ENCODE data around the gene EPB41L1.

DNA sequence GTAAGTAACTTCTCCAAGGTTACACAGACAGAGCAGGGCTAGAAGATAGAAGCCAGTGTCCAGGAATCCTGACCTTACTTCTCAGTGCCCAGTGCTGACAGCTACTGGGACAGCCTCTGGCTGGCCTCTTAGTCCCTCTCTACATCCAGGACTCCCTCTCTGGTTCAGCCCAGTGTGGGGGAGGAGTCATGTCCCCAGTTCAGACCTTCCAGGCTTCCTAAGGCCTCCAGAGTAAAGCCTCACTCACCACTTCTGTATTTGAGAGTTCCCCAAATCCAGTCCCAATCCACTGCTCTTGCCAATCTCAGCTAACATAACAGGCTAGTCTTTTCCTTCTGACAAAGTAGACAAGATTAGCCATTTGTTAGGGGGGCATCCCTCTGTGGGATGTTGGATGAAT lies 36.9 kb upstream of the EPB41L1 start:
- TF ChIP-seq, protein P1, sequence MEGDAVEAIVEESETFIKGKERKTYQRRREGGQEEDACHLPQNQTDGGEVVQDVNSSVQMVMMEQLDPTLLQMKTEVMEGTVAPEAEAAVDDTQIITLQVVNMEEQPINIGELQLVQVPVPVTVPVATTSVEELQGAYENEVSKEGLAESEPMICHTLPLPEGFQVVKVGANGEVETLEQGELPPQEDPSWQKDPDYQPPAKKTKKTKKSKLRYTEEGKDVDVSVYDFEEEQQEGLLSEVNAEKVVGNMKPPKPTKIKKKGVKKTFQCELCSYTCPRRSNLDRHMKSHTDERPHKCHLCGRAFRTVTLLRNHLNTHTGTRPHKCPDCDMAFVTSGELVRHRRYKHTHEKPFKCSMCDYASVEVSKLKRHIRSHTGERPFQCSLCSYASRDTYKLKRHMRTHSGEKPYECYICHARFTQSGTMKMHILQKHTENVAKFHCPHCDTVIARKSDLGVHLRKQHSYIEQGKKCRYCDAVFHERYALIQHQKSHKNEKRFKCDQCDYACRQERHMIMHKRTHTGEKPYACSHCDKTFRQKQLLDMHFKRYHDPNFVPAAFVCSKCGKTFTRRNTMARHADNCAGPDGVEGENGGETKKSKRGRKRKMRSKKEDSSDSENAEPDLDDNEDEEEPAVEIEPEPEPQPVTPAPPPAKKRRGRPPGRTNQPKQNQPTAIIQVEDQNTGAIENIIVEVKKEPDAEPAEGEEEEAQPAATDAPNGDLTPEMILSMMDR (conservative IDR thresholded peaks at IDR 0.05): no peak
- no peak for TF ChIP-seq EZH2 (IDR thresholded peaks at IDR 0.05; ENCODE audit: low read depth)
